ENCODE measurements around the gene RPS16.

Gene RPS16

DNA sequence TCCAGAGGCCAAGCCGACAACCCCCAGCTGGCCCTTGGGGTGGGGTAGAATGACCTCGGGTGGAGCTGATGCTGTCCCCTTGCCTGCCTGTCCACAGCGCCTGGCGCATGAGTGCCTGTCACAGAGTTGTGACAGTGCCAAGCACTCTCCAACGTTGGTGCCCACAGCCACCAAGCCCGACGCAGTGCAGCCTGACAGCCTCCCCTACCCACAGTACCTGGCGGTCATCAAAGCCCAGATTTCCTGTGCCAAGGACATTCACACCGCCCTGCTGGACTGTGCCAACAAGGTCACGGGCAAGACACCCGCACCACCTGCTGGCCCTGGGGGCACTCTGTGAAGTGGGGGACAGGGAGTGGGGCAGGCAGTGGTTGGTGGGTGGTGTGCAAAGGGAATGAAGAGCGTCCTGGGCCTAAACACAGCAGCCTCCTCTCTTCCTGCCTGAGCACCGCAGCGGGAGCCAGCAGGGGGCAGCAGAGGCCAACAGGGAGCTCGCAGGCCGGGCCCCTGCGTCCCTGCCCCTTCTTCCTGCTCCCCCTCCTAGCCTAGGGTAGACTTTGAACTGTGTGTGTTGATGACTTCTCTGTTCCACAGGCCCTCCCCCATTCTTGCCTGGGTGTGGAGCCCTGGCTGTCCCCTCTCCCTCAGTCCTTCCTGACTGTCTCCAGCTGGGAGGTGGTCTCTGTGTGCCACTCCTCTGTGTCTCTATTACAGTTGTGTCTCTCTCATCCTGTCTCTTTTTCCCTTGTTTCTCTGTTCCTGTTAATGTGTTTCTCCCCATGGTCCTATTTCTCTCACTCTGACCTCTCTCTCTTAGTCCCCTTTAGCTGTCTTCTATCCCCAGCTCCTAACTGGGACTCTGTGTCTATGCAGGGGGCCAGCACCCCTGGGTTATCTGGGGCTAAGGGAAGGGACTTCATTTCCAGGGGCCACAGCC lies 38.1 kb downstream of the RPS16 start:
- peaks cover 55 to 94% (median 69%) of the 10 kb centered on the region in 10 experiments for H3K4me1 ChIP-seq
- peak overlapping the region; percentile 89 to 100 (median 99) for H3K27ac ChIP-seq
- peaks cover 0 to 9% (median 4%) of the 10 kb centered on the region in 11 experiments; a peak in 4 of 22 replicates for H3K9me3 ChIP-seq (replicated peaks in 1 of 11)
- no peaks in the 10 kb centered on the region for H3K27me3 ChIP-seq
- H3K4me2 ChIP-seq, result peak overlapping the region; percentile 61 to 99 (median 96)
- peak overlapping the region; percentile 81 to 99 (median 93) for H3K9ac ChIP-seq
- no peak for TF ChIP-seq Cebpa-rat (IDR thresholded peaks at IDR 0.05)
- peaks cover 25 to 54% (median 39%) of the 10 kb centered on the region in 11 experiments for H3K36me3 ChIP-seq
- H4K20me1 ChIP-seq, result 0 out of 22 replicates have a peak, but pooled peaks cover 0 to 6% (median 0%) of the 10 kb centered on the region in 11 experiments
- H3K4me3 ChIP-seq, result peak overlapping the region in 9 of 10 experiments; percentile 23 to 62 (median 46); a peak in 15 of 20 replicates

DNA sequence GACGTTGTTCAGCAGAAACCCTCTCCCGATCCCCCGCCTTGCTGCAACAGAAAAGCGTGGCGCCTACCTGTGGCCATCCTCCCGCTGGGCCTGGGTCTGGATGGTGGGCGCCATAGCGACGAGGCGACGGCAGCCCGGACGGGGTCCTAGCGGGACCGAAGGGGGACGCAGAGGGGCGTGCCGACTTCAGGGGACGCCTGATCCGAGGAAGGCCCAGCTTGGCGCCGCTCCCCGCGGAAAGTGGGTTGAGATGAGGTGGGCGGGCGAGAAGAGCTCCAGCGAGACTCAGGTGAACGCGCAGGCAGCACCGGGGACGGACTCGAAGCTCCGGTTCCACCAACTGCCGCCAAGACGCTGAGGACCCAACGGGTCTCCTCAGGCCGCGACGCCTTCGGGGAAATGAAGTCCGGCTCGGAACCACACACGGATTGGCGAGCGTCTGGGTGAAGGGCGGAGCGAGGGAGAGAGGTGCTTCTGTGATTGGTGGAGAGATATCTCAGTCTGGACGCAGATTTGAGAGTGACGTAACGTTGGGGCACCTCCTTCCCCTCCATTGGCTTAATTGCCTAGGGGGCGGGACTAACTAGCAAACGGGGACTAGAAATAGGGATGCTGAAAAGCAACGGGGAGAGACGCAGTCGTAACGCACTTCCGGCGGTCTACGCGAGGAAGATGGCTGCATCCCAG lies 44.9 kb downstream of the RPS16 start, which contains the start of the genes MED29 and PAF1:
Gene MED29 (plus strand): TSS at position 628 of the 687 bp plus-strand sequence. CDS start 45 bp downstream, at position 673.
Gene PAF1 (minus strand): TSS at position 356 of the 687 bp plus-strand sequence. CDS start 242 bp downstream, at position 114.
- Histone ChIP-seq H3K9ac (peak within 1 kb of the TSS; percentile 92 to 99 (median 95)), H4K20me1 (peaks cover 0 to 26% (median 5%) of the 10 kb centered on the region in 11 experiments; a peak in 12 of 22 replicates), H3K36me3 (peaks cover 56 to 76% (median 67%) of the 10 kb centered on the region in 11 experiments), H3K27ac (peak within 1 kb of the TSS; percentile 88 to 98 (median 96)), H3K4me2 (peak within 1 kb of the TSS; percentile 91 to 97 (median 93)), H3K9me3 (replicated peaks in 1 of 11) (no peaks in the 10 kb centered on the region), H3K27me3 (no peaks in the 10 kb centered on the region), H3K4me1 (peaks cover 24 to 67% (median 31%) of the 10 kb centered on the region in 10 experiments), H3K4me3 (peak within 1 kb of the TSS; percentile 82 to 97 (median 88))
- TF ChIP-seq Cebpa-rat (IDR thresholded peaks at IDR 0.05), result 0 out of 22 replicates have a peak, but pooled peaks of 1 of the 11 experiments have one; percentile 20

DNA sequence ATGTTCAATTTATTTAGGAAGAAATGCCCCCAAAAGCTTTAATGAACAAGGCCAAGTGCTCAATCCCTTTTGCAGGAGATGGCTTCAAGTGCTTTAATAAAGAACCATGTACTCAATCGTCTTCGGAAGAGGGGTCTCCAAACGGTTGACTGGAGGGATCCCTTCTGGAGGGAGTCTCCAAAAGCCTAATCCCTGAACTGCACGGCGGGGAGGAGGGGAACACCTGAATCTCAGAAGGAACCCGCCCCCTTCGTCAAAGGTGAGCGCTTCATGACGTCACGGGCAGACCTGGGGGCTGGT lies 45.3 kb downstream of the RPS16 start:
- peaks cover 60 to 76% (median 67%) of the 10 kb centered on the region in 11 experiments for H3K36me3 ChIP-seq

DNA sequence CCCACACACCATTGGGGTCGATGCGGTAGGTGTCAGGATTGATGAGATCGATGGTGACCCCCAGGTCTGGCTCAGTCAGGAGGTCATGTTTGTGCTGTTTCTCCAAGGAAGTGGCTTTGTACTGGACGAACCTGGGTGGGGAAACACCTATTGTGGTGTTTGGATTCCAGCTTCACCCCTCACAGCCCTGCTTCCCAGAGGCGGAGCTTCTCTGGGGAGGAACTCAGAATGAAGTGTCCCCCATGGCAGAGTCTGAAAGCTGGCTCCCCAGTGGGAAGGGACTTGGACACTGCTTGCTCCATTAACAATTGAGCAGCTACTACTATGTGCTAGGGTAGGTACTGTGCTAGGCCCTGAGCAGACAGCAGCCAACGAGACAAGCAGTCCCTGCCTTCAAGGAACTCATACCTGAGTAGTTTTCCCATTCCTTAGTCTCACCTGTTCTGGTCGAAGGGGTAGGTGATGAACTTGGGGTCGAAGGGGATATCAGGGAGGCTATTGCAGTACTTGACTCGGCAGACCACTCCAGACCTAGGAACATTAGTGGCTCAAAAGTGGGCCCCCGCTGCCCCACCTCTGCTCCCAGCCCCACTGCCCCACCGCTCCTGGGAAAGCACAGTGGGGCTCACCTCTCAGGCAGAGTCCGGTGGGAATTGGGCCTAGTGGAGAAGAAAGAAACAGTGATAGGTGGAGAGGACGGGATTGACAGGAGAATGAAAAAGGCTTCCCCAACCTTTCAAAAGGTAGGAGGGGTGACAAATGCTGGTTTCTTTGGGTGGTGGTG lies 45.9 kb downstream of the RPS16 start:
- no peak for TF ChIP-seq Cebpa-rat (IDR thresholded peaks at IDR 0.05)
- peak overlapping the region; percentile 88 to 98 (median 96); a peak in 19 of 22 replicates for H3K27ac ChIP-seq
- no peaks in the 10 kb centered on the region for H3K27me3 ChIP-seq
- peak overlapping the region; percentile 82 to 97 (median 88) for H3K4me3 ChIP-seq
- H3K4me2 ChIP-seq, result peak overlapping the region; percentile 76 to 95 (median 92)
- H3K4me1 ChIP-seq, result peaks cover 24 to 67% (median 34%) of the 10 kb centered on the region in 10 experiments
- peak overlapping the region; percentile 92 to 99 (median 95) for H3K9ac ChIP-seq
- no peaks in the 10 kb centered on the region for H3K9me3 ChIP-seq (replicated peaks in 1 of 11)
- H4K20me1 ChIP-seq, result peaks cover 0 to 34% (median 12%) of the 10 kb centered on the region in 11 experiments; a peak in 12 of 22 replicates
- H3K36me3 ChIP-seq, result peaks cover 60 to 76% (median 67%) of the 10 kb centered on the region in 11 experiments

More for the DNA sequence above, 45.3 kb downstream of the RPS16 start:
- peak overlapping the region; percentile 88 to 98 (median 96) for H3K27ac ChIP-seq
- H3K4me3 ChIP-seq, result peak overlapping the region; percentile 82 to 97 (median 88)
- no peaks in the 10 kb centered on the region for H3K27me3 ChIP-seq
- peaks cover 0 to 29% (median 9%) of the 10 kb centered on the region in 11 experiments; a peak in 12 of 22 replicates for H4K20me1 ChIP-seq
- TF ChIP-seq Cebpa-rat (IDR thresholded peaks at IDR 0.05), result no peak
- H3K9ac ChIP-seq, result peak overlapping the region; percentile 92 to 99 (median 95)
- no peaks in the 10 kb centered on the region for H3K9me3 ChIP-seq (replicated peaks in 1 of 11)
- peaks cover 24 to 67% (median 31%) of the 10 kb centered on the region in 10 experiments for H3K4me1 ChIP-seq
- peak overlapping the region; percentile 76 to 95 (median 92) for H3K4me2 ChIP-seq

DNA sequence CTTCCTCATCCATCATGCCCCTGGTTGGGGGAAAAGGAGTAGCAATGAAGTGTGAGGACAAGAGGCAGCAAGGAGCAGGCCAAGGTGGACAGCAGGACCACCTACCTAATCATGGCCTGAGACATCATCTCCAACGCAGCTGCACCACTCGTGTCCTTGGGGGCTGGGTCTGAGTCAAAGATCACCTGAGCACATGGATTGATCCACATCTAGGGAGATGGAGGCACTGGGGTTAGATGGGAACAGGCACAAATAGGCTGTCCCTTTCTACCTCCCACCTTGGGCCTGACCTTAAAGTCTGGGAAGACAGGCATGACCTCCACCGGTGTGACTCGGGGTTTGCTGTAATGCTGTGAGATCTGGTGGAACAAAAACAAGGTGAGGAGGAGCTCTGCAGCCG lies 47.1 kb downstream of the RPS16 start:
- H3K27me3 ChIP-seq, result no peaks in the 10 kb centered on the region
- H4K20me1 ChIP-seq, result peaks cover 0 to 34% (median 13%) of the 10 kb centered on the region in 11 experiments; a peak in 13 of 22 replicates
- H3K27ac ChIP-seq, result no peak overlapping the region
- no peak overlapping the region for H3K4me2 ChIP-seq
- no peak overlapping the region for H3K4me3 ChIP-seq
- TF ChIP-seq Cebpa-rat (IDR thresholded peaks at IDR 0.05), result no peak
- no peaks in the 10 kb centered on the region for H3K9me3 ChIP-seq (replicated peaks in 1 of 11)
- H3K9ac ChIP-seq, result peak overlapping the region in 2 of 11 experiments; percentile 93 to 99; a peak in 2 of 22 replicates
- peaks cover 63 to 75% (median 68%) of the 10 kb centered on the region in 11 experiments for H3K36me3 ChIP-seq
- peaks cover 24 to 64% (median 33%) of the 10 kb centered on the region in 10 experiments for H3K4me1 ChIP-seq

DNA sequence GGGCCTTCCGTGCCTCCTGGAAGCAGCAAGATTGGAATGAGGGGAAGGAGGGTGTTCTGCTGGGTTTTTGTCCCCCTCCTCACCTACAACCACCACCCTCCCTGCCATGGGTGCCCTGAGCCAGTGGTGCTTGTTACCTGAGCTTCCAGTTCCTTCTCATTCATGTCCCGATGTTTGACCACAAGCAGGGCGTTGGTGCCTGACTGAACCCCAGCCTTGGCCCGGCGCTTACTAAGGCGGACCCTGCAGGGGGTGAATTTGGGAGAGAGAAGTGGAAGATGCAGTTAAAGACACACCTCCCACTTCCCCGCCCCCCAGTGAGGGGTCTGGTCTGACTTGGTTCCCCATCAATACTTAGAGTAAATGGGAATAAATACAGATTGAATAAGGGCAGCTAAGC lies 49.2 kb downstream of the RPS16 start:
- no peak for TF ChIP-seq Cebpa-rat (IDR thresholded peaks at IDR 0.05)
- peaks cover 79 to 84% (median 82%) of the 10 kb centered on the region in 11 experiments for H3K36me3 ChIP-seq
- H3K4me2 ChIP-seq, result no peak overlapping the region; a peak in 1 of 22 replicates
- peaks cover 12 to 45% (median 20%) of the 10 kb centered on the region in 10 experiments for H3K4me1 ChIP-seq
- H3K27me3 ChIP-seq, result no peaks in the 10 kb centered on the region
- H4K20me1 ChIP-seq, result peaks cover 0 to 55% (median 16%) of the 10 kb centered on the region in 11 experiments; a peak in 14 of 22 replicates
- H3K9me3 ChIP-seq (replicated peaks in 1 of 11), result no peaks in the 10 kb centered on the region
- H3K4me3 ChIP-seq, result no peak overlapping the region
- peak overlapping the region in 7 of 11 experiments; percentile 5 to 57 (median 27); a peak in 3 of 22 replicates for H3K9ac ChIP-seq
- no peak overlapping the region for H3K27ac ChIP-seq

DNA sequence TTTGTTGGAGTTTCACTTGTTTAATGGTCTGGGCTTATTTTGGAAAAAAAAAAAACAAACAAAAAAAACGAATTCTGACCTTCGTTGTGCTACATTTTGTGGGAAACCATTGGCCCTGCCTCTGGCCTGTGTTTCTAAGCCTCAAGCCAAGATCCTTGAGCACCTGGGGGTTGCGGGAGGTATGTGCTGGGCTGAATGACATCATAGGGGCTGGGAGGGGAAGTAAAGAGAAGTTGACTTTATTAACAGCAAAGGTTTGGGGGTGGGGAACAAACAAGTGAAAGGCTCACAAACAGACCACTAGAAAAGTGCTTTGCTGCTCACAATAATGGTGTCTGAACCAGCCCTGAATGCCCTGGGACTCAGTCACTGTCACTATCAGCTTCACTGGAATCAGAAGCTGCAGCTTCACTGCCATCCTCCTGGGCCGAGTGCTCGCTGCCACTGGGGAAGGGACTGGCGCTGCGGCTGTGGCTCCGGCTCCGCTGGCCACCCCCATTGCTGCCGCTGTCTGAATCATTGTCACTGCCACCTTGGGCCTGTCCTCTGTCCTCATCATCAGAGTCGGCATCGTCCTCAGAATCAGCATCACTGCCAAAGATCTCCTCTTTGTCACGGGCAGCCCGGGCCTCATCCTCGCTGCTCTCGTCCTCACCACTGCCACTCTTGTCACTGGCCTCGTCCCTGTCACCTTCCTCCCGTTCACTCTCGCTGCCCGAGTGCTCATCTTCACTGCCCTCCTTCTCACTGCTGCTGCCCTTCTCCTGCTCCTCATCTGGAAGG lies 49.9 kb downstream of the RPS16 start:
- peak overlapping the region in 2 of 11 experiments; percentile 9 to 47; a peak in 3 of 22 replicates for H3K27ac ChIP-seq
- H3K9ac ChIP-seq, result peak overlapping the region in 7 of 11 experiments; percentile 5 to 57 (median 28); a peak in 3 of 22 replicates
- no peak for TF ChIP-seq Cebpa-rat (IDR thresholded peaks at IDR 0.05)
- no peak overlapping the region for H3K4me3 ChIP-seq
- no peaks in the 10 kb centered on the region for H3K9me3 ChIP-seq (replicated peaks in 1 of 11)
- peaks cover 12 to 45% (median 20%) of the 10 kb centered on the region in 10 experiments for H3K4me1 ChIP-seq
- peaks cover 87 to 91% (median 89%) of the 10 kb centered on the region in 11 experiments for H3K36me3 ChIP-seq
- no peak overlapping the region; a peak in 1 of 22 replicates for H3K4me2 ChIP-seq
- H3K27me3 ChIP-seq, result no peaks in the 10 kb centered on the region
- peaks cover 0 to 57% (median 16%) of the 10 kb centered on the region in 11 experiments; a peak in 14 of 22 replicates for H4K20me1 ChIP-seq
